SKM-1 treated with dmso at 0.1 percent for 144 hours (cell line): ENCODE results near the gene CNIH2.
"Not testable (repeated sequence)": the region's sequence is repeated elsewhere in the genome, so short reads cannot be mapped to it uniquely, and the experiment has no call there.

Experiments used
- DNase-seq: peaks from one replicate; lab custom pipeline; 2025; ENCODE audit not compliant: unreplicated experiment; lab: John Stamatoyannopoulos, UW

CNIH2 gene

GRCh38 chr11:66313321-66314185 lies 35.6 kb downstream of the CNIH2 start:
- DNase-seq: no peak

DNA sequence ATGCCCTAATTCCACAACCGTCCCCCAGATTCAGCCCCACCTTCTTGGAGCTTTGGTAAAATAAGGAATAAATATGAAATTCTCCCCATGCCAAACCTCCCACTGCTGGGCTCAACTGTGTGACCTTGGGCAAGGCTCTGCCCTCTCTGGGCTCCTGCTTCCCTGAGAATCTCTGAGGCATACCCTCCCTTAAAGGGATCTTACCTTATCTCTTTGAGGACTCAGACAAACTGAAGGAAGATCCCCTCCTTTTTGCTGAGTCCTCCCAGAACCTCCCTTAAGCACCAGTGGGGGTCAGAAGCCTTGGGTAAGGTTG lies 36.2 kb downstream of the CNIH2 start:
- no peak for DNase-seq

DNA sequence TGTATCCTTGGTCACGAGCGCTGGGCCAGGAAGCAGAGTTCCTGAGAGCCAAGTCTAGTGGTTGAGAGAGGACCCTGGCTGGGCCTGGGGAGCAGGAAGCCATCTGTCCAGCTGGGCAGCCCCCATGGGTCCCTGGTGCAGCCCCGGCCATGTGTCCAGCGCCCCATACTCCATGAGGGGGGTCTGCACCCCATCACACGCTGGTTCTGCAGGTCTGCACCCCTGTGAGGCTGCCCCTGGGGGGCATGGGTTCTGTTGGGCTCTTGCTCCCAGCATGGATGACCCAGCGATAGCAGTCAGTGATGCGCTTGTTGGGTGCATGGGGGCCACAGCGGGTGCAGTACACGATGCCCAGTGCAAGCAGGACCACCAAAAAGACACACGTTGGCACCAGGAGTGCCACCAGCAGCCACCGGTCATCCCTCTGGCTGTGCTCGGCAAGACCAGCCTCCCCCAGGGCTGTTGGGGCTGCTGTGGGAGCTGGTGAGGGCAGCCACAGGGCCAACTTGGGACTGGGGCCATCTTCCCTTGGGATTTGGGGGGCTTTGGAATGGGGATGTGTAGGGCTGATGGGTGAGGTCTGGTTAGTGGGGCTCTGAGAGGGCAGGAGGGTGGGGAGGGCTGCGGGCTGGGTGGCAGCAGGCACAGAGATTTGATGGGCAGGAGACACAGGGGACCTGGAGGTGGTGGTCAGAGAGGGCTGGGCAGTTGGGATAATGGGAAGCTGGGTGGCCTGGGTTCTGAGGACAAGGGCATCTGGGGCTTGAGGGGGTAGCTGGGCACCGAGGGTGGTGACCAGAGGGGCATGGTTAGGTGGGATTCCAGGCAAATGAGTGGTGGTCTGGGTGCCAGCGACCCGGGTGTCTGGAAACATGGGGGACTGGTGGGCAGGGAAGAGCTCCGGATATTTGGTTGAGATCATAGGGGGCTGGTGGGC lies 36.9 kb downstream of the CNIH2 start:
- no peak for DNase-seq

DNA sequence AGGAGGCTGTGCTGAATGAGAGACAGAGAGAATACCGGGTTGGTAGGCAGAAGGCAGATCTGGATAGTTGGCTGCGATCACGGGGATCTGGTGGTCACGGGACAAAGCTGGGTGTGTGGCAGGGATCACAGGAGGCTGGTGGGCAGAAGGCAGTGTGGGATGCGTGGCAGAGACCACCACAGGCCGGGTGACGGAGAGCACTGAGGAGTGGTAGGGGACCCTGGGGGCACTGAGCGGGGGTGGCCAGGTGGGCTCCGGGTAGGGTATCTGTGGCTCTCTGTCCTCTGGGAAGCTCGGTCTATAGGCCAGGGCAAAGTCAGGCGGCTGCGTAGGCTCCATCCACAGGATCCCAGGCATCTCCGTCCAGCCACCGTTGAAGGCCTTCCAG lies 37.5 kb downstream of the CNIH2 start:
- no peak for DNase-seq

DNA sequence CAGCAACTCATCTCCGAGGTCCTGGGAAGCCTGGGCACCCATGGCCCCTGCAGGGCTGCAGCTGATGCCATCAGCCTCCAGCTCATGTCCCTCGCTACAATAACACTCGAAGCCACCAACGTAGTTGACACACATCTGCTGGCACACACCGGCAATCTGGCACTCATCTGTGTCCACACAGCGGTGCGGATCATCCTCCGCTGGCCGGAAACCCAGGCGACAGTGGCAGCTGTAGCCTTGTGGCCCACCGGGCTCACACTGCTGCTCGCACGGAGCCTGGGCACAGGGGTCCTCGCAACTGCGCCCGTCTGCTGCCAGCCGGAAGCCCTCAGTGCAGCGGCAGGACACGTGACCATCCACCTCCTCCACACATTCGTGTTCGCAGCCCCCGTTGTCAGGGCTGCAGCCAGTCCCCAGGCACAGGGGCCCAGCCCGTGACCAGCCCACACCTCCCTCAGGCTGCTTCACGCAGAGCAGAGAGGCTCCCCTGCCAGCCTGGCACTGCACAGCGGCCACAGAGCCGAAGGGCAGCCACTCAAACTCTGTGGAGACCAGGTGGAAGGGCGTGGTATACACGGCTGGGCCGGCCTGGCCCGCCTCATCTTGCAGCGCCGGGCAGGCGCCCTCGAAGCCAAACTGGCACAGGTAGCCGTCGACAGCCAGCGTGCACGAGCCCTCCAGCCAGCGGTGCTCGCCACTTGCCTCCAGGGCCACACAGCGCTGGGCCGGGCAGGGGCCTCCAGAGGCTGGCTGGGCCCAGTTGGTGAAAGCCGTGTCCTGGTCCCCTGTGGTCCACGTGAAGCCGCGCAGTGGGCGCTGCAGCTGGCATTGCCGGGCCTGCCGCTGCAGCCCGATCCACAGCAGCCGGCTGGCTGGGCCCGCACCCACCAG lies 38.2 kb downstream of the CNIH2 start:
- DNase-seq: no peak

DNA sequence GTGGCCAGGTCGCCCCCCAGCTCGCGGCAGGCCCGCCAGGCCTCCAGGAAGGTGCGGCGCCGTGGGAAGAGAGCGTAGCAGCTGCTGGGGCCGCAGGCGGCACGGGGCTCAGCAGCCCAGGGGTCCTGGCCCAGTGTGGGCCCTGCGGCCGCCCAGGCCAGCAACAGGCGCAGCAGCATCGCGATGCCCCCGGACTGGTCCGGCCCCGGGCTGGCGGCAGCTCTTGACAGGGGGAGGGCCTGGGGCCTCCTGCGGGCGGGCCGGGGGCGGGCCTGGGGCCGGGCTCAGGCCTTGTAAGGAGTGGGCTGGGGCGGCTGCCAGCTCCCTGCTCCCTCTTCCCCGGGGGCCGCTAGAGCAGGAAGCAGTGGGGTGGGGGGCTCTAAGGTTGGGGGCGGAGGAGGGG lies 38.9 kb downstream of the CNIH2 start, which contains the start of gene CD248:
CD248 (minus strand) TSS at position 196 of the 403 bp plus-strand sequence; CDS start at position 179, 17 bp downstream.
- DNase-seq: no peak

DNA sequence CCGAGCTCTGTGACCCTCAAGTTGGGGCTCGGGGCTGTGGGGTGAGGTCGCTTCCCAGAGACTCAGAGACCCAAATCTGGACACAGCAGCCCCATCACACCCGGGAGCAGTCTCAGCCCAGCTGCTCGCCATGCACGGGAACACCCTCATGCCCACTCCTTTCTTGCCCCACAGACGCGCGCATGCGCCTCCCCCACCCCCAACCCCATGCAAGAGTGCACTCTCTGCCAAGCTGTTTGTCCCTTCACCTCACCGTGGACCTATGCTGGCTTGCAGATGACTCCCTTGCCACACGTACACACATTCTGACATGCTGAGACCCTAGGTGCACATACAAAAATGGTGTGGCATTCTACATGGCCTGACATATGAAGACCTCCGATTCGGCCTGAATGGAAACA lies 39.3 kb downstream of the CNIH2 start:
- DNase-seq: no peak

DNA sequence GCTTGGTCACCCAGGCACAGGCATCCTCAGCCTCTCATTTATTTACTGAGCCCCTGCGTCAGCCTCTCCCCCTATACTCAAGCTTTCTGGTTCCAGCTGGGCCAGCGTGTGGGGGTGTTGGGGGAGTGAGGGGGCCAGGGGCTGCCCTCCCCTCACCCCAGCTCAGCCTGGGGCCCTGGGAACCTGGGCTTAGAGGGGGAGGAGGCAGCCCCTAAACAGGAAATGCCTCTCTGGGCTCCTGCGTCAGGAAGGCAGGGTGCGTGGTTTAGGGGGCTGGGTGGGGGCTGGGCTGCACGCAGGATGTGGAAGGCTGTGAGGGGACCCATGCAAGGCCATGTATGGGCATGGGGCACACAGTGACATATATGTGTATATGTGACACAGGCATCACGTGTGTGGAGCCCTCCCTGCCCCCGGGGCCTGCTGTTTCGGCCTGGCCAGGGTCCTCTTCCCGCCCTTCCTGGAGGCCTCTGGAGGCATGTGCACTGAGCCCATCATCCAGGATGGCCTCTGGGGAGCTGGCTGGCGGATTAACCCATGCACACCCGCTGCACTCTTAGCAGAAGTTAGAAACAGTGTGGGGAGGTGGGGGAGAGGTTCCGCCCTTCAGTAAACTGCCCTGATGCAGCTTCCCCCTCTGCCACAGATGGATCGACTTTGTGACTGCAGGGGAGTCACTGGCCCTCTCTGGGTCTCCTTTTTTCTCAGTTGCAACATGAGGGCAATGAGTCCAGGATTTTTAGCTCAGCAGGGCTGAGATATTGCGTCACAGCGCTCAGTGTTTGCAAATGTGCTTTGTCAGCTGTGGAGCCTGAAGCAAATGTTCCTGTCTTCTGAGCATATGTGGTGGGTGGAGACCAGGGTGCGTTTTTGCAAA lies 40.0 kb downstream of the CNIH2 start:
- DNase-seq: peak; percentile 97

GRCh38 chr11:66318600-66318970 lies 40.6 kb downstream of the CNIH2 start:
- DNase-seq: no peak

- not testable (repeated sequence) for DNase-seq
Measured at GRCh38 chr11:66320289-66320688, 42.3 kb downstream of the CNIH2 start.

DNA sequence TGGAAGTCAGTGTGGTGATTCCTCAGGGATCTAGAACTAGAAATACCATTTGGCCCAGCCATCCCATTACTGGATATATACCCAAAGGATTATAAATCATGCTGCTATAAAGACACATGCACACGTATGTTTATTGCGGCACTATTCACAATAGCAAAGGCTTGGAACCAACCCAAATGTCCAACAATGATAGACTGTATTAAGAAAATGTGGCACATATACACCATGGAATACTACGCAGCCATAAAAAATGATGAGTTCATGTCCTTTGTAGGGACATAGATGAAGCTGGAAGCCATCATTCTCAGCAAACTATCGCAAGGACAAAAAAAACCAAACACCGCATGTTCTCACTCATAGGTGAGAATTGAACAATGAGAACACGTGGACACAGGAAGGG lies 42.8 kb downstream of the CNIH2 start:
- not testable (repeated sequence) for DNase-seq

GRCh38 chr11:66321606-66322005 lies 43.6 kb downstream of the CNIH2 start:
- DNase-seq: no peak

DNA sequence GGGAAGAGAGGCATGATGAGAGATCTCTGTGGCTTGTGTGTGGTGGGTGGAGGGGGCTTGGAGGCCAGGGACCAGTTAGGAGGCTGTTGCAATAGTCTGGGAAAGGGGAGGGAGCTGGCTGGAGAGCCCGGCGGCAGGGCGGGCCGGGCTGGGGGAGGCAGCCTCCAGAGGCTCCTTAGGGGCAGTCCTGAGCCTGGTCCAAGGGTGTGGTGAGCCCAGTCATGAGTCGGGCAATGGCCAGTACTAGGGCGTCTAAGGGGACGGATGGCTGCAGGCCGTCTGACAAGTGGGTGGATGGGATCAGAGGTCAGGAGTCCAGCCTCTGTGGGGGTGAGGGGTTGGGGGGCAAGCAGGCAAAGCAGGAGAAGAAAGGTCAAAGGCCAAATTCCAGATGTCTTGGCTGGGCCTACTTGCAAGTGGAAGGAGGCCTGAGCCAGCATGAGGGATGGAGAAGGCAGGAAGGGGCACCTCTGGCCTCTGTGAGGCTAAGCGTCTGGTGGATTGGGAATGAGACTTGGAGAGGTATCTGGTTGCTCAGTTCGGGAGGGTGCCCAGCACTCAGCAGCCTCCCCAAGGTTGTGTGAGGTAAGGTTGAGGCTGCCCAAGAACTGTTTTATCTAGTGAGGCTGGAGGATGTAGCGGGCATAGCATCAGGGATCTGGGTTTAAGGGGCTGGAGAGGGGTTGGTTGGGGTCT lies 44.9 kb downstream of the CNIH2 start:
- no peak for DNase-seq

DNA sequence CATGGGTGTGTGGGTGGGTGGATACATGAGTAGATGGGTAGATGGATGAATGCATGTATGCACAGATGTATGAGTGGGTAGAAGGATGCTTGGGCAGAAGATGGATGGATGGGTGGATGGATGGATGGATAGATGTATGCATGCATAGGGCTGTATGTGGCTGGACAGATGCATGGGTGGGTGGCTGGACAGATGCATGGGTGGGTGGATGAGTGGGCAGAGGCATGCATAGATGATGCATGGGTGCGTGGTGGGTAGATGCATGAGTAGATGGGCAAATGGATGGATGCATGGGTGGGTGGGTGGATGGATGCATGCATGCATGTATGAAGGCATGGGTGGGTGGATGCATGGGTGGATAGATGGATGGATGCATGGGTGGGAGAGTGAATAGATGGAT lies 45.7 kb downstream of the CNIH2 start:
- DNase-seq: no peak

DNA sequence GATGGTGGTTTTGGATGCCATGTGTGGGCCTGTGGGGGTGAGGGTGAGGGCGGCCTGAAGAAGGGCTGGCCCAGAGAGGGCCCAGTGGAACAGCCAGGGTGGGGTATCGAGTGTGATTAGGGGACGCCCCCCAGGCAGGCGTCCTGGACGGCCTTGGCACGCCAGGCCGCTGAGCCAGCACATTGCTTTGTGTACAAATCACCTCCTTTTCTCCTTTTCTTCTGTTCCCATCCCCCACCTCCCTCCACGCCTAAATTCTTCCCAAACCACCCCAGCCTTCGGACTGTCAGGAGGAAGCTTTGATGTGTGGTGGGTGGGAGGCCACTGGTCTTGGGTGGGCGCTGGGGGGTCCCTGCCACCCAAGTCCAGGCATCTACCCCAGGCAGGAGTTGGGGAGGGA lies 46.7 kb downstream of the CNIH2 start:
- no peak for DNase-seq

GRCh38 chr11:66325263-66325671 lies 47.3 kb downstream of the CNIH2 start:
- DNase-seq: no peak

- no peak for DNase-seq
Measured at GRCh38 chr11:66326261-66327111, 48.5 kb downstream of the CNIH2 start.

DNA sequence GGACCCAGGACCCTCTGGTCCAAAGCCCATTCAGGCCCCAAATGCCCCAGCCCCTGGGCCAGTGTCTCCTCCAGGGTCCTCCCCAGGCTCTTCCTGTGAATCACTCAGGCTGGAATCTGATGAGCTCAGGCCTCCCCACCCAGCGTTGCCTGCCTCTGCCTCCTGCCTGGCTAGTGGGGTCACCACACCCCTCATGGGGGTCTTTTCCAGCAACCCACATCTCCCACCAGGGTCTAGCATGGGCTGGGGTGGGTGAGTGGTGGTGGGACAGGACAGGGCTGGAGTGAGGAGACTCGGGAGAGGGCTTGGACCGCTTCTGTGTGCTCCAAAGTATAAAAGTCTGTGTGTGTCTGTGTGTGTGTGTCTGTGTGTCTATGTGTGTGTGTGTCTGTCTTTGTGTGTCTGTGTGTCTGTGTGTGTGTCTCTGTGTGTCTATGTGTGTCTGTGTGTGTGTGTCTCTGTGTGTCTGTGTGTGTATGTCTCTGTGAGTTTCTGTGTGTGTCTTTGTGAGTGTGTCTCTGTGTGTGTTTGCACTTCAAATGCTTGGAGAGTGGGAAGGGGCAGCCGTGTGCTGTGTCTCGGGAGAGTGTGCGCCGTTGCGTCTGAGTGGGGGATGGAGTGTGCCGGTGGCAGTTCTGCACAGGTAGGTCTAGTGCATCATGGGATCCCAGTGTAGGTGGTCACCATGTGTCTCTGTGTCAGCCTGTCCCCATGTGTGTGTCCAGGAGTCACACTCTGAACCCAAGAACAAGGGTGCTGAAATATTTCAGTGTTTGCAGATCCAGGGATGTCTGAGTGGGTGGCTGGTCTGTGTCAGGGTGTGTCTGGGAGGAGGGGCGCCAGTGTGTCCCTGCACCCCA lies 49.4 kb downstream of the CNIH2 start:
- no peak for DNase-seq
